HG02642 (cell line): ENCODE data around the gene METTL22.

Source experiments
- ATAC-seq: cut with Tn5 transposase; IDR thresholded peaks from one replicate; pipeline ENCODE4 v1.9.1; 2021; ENCODE audit warnings: mild to moderate bottlenecking; ENCODE audit not compliant: unreplicated experiment, poor library complexity

Gene METTL22

DNA sequence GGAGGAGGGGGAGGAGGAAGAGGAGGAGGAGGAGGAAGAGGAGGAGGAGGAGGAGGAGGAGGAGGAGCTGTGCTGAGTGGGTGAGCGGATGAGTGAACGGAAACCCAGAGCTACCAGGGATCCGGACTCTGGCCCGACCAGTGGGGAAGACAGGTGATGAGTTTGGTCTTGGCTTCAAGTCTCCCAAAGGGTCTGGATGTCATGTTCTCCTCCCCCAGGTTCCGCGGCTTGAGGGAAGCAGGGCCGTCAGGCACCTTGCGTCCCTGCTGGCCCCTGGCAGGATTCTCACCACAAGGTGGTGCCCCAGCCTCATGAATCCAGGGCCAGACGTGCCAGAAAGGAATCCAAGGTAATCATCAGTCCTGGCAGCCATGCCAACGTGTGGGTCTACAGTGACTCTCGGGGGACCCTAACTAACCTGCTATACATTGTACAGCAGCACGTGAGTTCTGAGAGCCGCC is 39.4 kb downstream of the METTL22 start:
- ATAC-seq = no peak

DNA sequence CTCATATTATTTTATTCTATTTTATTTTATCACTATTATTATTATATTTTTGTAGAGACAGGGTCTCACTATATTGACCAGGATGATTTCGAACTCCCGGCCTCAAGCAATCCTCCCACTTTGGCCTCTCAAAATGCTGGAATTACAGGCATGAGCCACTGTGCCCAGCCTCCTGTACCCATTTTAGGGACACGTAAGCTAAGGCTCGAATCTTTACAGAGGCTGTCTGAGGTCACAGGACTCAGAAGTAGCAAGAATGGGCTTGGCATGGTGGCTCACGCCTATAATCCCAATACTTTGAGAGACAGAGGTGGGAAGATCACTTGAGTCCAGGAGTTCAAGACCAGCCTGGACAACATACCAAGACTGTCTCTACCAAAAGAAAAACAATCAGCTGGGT is 40.2 kb downstream of the METTL22 start:
- ATAC-seq = no peak

DNA sequence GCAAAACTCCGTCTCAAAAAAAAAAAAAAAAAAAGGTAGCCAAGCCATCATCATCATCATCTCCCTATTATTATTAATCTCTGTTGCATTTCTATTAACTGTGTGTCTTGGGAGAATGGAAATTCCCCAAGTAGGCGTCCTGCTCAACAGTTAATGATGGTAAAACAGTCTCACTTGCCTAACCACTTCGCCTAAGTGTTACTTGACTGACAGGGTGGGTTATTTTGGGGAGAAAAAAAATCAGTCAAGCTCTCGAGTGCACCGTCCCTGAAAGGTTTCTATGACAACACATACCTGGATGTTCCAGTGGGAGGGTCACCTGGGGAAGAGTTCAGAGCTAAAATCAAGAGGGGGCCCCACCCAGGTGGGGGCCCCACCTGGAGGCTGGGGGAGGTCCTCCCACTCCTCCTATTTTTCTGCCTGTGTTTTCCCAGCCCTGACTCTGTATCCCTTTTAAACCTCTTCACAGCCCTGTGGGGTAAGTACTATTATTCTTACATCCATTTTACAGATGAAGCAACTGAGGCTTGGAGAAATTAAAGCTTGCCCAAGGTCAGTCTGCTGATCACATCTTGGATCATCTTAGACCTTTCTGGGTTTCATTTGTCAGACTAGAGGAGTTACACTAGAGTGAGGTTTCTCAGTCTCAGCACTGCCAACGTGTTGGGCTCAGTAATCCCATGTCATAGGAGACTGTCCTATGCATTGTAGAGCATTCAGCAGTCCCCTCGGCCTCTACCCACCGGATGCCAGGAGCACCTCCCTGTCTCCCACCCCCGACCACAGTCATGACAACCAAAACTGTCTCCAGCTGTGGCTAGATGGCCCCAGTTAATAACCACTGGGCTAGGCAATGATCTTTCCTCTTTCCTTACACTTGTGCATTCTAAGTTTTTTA is 41.9 kb downstream of the METTL22 start:
- ATAC-seq = no peak

DNA sequence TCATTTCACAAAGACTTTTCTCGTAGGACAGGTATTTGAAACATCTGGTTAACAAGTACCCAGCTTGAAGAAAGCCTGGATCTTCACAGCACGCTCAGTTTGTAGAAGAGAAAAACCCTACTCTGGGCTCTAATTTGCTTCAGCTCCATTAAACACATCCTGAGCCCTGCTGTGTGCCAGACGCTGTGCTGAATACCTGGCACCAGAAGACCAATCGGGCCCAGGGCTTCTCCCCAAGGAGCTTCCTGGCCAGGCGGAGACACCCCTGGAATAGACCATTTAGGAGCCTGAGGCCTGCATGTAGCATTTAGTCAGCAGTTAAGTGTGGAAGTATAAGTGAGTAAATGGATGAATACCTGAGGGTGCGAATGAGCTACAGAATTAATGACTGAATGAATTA is 44.0 kb downstream of the METTL22 start:
- no peak for ATAC-seq

DNA sequence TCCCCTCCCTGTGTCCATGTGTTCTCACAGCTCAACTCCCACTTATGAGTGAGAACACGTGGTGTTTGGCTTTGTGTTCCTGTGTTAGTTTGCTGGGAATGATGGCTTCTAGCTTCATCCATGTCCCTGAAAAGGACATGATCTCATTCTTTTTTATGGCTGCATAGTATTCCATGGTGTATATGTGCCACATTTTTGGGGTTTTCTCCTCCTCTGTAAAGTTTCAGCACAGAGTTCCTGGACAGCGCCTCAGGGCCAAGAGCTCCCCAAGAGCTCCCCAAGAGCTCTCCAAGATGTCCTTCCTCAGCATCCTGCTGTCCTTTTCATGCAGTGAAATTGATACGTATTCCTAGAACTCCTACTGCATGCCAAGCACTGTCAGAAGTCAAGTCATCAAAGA is 46.0 kb downstream of the METTL22 start:
- ATAC-seq = no peak

DNA sequence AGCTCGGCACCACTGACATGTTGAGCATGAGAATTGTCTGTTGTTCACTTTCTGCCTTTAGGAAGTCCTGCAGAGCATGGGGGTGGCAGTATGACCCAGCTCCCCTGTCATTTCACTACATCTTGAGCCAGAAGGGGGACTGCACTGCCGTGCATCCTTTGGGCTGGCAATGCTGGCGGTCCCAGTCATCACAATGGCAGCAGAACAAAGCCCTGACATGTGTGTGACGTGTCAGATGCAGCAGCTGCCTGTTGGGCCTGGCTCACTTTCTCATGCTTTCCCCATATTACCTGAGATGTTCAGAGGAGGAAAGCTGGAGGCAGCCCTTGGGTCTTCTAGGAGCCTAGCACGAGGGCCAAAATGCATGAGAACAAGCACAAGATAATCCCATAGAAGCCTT is 46.6 kb downstream of the METTL22 start:
- ATAC-seq = no peak

DNA sequence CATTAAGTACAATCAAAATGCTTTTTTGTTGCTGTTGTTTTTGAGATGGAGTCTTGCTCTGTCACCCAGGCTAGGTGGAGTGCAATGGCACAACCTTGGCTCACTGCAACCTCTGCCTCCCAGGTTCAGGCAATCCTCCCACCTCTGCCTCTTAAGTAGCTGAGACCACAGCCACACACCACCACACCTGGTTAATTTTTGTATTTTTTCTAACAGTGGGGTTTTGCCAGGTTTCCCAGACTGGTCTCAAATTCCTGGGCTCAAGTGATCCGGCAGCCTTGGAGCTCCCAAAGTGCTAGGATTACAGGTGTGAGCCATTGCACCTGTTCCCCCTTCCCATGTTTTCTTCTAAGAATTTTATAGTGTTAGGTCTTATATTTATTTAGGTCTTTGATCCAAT is 48.0 kb downstream of the METTL22 start:
- no peak for ATAC-seq

DNA sequence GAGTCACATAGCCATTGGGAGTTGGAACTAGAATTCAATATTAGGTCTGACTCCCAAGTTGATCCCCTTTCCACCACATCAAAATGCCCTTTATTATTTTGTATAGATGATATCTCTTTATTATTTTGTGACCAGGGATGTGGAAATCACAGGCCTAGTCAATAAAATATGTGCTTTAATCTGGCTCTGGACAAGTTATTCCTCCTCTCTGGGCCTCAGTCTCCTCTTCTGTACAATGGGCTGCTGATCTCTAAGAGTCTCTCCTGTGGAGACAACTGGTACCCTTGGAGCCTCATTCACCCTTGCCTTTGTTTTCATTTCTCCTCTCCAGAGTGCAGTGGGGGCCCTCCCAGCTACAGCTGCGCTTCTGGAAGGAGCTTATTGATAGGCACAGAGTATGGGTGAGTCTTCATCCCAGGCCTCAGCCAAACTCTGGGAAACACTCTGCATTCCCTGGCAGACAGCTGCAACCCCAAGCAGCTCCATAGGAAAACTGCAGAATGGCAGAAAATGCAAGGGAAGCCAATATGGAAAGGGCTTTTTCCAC is 48.6 kb downstream of the METTL22 start:
- ATAC-seq = no peak

DNA sequence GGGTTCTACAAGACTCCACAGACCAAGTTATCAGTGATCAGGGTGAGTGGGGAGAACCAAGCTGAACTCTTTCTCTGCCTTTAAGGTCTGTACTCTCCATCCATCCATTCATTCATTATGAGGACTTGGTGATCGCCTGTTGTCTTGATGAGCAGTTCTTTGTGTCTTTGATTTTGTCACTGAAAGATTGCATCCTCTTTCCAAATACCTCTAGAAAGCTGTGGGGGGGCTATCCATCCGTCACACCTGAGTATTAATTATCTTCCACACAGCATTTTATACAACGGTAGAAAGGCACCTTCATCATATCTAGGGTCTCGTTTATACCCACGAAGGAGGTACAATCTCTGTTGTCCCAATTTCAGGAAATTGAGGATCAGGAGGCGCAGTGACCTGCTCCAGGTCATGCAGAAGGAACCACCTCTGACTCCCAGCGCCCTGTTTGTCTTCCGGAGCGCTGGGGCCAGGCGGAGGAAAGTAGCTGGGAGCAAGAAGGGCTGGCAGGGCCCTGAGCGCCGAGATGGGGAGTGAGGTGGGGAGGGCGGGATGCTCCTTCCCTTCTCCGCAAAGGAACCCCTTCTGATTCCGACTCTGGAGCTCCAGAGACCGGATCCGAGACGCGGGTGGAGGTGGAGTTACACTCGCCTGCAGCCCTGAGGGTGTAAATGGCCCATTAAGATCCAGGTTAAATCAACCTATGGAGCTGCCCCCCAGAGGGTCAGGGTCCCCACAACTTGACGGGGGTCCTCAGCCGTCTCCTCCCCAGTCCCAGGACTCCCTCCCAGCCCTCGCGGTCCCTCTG is 52.3 kb downstream of the METTL22 start:
- ATAC-seq = peak; percentile 54

DNA sequence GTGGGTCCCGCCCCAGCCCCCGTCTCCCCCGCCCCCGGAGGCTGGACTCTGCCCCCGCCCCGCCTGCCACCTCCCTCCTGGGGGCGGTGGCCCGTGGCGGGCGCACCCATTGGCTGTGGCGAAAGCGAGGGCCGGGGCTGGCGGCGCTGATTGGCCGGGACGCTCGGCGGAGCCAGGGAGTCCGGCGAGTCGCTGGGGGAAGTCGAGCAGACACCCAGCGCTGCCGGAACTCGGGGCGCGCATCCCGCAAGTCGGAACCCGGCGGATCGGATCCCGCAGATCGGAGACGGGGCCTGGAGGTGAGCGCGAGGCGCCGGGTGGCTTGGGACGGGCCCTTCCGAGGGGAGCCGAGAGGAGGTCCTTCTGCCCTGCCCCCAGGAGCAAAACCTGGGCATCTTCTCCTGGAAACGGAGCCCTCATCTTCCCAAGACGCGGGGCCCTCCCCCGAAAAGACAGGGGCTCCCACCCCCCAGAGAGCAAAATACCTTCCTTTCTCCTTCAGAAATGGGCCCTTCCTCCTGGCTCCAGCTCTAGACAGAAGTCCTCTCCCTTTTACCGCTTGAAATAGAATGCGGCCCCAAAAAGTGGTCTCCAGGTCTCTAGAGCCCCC is 53.0 kb downstream of the METTL22 start, which contains the start of gene ABAT:
TSS of gene ABAT (plus strand) at position 205 of the 610 bp plus-strand sequence. CDS start 61,123 bp downstream, outside the sequence.
- ATAC-seq = peak; percentile 100

DNA sequence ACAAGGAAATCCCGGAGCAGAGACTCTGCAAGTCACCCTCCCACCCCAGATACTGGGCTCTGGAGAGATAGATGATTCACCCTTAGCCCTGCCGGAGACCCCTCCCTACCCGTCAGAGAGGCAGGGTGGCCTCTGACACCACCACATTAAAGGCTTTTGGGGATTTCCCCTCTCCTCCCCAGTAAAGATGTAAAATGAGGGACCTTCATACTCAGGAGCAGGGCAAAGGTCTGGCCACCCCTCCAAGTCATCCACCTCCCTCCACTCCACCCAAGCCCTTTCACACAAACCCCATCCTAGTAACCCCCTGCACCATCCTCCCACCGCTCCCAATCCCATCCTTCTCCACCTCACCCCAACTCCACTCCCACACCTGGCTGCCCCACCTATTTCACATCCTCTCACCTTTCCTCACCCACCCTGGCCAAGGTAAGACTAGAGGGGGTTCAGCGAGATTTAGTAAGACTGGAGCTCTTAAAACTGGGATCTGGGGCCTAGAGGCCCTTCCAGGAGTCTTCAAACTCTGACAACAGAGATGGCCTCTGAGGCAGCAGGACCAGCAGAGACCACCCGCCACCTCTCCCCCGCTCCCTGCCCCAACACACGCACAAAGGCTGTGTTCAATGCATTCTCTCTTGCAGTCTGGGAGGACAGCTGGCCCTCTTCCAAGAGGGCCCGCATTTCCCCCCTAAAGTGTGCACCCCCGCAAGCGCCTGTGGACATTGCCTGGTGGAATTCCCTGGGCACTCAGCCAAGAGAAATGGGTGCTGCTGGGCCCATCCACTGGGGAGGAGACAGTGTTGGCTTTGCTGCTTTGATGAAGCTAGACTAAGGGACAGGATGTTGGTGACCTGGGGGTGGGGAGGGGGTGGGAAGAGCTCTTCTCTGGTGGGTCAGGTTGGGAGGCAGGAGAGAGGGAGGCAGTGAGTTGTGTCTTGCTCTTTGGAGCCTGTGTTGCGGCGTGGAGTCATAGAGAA is 54.0 kb downstream of the METTL22 start:
- no peak for ATAC-seq

DNA sequence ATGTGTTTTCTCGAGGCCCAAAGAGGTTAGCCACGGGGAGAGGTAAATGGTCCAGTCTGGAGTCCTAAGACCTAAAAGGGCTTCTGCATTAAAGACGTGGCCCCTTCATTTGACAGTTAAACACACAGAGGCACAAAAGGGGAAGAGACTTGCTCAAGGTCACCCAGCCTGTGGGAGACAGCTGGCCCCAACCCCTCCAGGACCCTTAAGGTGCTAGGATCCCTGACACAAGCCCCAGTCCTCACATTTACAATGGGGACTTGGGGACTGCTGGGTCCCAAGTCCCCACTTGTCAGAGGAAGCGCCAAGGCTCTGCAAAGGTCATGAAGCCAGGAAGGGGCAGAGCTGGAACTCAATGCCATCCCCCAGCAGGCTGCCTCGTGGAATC is 54.7 kb downstream of the METTL22 start:
- no peak for ATAC-seq

DNA sequence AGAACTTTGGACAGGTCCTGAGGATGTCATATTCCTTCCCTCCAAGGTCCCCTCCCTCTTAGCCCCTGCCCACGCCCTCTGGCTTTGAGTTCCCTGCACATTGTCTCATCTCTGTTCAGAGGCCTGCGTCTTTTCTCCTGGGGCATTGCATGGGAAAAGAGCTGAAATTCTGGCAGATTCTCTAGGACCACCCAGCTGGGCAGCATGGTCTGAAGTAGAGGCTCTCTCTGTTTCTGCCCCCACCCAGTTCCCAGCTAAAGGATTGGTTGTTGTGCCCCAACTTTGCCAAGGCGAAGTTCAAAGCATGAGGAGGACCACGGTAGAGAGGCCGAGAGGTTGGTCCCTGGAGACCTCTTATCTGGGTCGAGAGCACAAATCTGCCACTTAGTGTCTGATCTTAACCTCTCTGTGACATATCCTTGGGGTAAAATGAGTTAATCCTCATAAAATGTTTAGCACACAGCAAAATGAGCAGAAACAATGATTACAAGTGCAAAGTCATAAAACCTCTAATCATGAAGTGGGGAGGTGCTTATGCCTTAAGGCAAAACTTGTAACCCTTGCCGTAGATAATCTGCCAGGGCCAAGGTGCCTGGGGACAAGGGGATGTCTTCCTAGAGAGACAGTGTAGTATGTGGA is 55.4 kb downstream of the METTL22 start:
- no peak for ATAC-seq

DNA sequence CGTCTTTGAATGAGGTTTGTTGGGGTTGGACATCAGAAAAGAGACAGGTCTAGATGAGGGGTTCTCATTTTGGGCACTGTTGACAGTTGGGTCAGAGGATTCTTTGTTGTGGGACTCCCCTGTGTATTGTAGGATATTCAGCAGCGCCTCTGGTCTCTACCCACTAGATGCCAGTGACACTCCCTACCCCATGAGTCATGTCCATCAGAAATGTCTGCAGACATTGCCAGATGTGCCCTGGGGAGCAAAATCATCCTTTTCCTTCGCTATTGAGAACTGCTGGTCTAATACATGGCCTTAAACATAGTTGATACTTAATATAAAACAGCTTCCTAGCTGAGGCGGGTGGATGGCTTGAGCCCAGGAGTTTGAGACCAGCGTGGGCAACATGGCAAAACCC is 56.0 kb downstream of the METTL22 start:
- ATAC-seq = no peak

DNA sequence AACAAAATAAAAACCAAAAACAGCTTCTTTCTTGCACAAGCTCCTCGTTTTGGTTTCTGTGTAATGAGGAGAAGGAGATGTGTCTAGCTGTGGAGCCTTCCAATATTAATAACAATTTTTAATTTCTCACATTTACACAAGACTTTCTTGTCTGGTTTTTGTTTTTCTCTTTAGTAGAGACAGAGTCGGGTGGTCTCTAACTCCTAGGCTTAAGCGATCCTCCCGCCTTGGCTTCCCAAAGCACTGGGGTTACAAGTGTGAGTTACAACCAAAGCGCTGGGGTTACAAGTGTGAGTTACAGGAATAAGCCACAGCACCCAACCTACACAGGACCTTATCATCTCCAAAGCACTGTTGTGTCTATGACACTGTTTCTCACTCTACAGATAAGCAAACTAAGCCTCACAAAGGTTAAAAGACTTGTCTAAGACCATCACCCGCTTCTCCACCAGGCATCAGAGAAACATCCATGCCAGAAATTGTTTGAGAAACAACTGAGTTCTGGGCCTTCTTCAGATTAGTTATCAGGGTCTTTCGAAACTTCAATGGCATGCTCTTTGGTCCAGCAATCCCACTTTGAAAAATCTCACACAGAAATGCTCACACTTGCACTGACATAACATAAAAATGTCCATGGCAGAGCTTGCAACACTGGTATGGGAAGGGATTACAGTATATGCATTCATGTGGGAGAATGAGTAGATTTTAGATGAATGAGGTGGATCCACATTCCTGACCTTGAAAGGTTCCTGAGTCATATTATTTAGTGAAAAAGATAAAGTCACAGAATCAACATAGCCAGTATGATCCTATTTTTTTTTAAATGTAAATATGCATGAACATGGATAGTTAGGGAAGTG is 56.8 kb downstream of the METTL22 start:
- no peak for ATAC-seq

DNA sequence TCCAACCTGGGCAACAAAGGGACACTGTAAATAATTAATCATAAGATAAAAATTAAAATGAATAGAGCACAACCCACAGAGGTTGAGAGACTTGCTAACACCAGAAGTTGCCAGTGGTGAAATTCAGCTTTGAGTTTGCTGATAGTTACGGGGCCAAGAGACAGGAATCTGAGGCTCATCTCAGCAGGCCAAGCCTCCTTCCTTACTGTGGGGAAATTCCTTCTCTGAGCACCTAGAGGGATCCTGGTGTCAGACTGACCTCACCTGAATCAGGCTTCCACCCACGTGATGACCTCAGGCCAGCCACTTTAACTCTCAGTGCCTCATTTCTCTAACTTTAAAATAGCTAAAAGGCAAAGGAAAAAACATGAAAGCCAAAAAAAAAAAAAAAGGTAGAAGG is 57.7 kb downstream of the METTL22 start:
- ATAC-seq = no peak

DNA sequence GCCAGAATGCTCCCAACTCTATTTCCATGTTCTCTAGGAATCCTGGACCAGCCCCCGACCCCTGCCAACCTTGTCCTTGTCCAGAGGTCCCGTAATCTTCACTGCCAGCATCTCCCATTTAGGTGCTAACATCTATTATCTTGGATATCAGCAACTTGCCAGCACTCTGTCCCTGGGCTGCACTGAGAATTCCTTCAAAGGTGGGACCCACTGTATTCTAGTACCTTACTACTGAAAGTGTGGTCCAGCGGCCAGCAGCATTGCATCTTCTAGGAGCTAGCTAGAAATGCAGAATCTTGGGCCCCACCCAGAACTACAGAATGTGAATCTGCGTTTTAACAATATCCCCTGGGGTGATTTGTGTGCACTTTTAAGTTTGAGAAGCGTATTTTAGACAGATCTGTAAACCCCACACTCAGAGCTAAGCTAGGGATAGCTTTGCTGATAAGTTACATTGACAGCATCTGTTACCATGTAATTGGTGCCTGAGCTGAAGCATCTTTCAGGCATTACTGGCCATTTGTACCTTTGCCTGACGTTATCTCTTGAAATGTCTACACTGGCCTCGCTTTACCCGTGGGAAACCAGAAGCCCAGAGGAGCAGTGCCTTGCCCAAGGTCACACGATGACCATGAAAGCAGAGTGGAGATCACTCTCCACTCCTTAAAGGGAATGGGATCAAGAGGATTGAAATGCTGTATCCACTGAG is 61.2 kb downstream of the METTL22 start:
- ATAC-seq = no peak
